Stimulated activated naive CD8-positive, alpha-beta T cell treated with anti-CD3 and anti-CD28 coated beads, Interleukin-15, Interleukin-2, amounts not matched to agents 100 ng/mL and 50 ng/mL, for 24 hours (primary cell): ENCODE data around the gene KLHL7.
"Not testable (repeated sequence)": the region's sequence is repeated elsewhere in the genome, so short reads cannot be mapped to it uniquely, and the experiment has no call there.

Experiments used
- H3K27ac Mint-ChIP-seq: one replicate; pipeline ENCODE4 v1.8.0; 2021; ENCODE audit warnings: mild to moderate bottlenecking, mixed read lengths
- H3K27me3 Mint-ChIP-seq: one replicate; pipeline ENCODE4 v1.8.0; 2021; ENCODE audit warnings: mixed read lengths
- H3K36me3 Mint-ChIP-seq: one replicate; pipeline ENCODE4 v1.8.0; 2021; ENCODE audit warnings: low read depth, mixed read lengths
- H3K4me1 Mint-ChIP-seq: one replicate; pipeline ENCODE4 v1.8.0; 2021; ENCODE audit warnings: low read depth, mixed read lengths
- H3K4me3 Mint-ChIP-seq: one replicate; pipeline ENCODE4 v1.8.0; 2021; ENCODE audit warnings: mild to moderate bottlenecking, mixed read lengths
- H3K9me3 Mint-ChIP-seq: one replicate; pipeline ENCODE4 v1.8.0; 2021; ENCODE audit warnings: mixed read lengths

Gene KLHL7

DNA sequence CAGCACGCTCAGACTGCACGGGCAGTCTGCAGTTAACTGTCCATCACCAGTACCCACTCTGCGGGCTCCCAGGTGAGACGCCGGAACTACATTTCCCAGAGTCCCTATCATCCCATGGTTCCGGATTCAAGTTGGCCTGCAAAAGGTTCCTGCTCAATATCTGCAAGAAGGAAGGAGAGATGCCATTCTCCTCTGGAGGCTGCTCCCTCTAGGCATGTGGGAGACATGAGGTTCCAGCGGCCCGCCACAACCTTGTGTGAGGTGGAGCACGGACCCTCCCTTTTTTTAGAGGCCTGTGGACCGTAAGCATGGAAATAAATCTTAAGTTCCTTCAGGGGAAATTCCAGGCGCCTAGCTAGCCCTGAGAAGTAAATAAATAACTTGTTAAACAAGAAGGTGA, 106.0 kb downstream of the KLHL7 start:
- no peak overlapping the region for H3K27ac Mint-ChIP-seq
- H3K4me3 Mint-ChIP-seq, result no peak overlapping the region
- peaks cover 25% of the 10 kb centered on the region for H3K27me3 Mint-ChIP-seq
- H3K4me1 Mint-ChIP-seq, result peaks cover 1% of the 10 kb centered on the region
- H3K36me3 Mint-ChIP-seq, result no peaks in the 10 kb centered on the region
- no peaks in the 10 kb centered on the region for H3K9me3 Mint-ChIP-seq

DNA sequence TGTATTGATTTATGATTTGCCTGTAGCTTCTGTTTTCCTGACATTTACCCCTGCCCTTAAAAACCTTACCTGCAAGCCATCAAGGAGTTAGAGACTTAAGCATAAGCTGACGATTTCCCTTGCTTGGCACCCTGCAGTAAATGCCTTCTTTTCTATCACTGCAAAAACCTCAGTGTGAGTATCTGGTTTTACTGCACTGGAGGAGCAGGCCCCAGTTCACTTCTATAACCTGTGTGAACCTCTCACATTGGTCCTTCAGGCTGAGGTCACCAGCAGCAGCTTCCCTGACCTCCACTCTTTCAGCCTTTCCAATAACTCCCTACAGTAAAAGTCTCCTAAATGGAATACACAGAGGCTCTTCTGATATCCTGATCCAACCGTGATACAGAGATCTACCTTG, 106.8 kb downstream of the KLHL7 start:
- Mint-ChIP-seq H3K27ac (no peak overlapping the region), H3K4me1 (no peaks in the 10 kb centered on the region), H3K27me3 (peaks cover 17% of the 10 kb centered on the region), H3K36me3 (no peaks in the 10 kb centered on the region), H3K4me3 (no peak overlapping the region), H3K9me3 (no peaks in the 10 kb centered on the region)

DNA sequence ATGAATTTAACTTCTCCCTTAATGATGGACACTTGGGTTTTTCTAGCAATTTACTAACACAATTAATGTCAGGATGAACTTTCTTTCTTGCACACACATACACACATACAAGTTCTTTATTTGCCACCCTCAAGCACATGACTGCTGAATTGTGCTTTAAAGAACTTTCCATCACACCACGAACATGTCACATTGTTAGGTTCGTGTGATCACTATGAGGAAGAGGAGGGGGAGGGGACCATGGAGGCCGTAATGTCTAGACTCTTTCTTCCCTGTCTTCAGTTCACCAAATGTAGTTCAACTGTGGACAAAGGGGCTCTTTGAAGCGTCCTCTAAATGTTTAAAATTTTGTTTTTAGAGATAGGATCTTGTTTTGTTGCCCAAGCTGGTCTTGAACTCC, 107.3 kb downstream of the KLHL7 start:
- H3K4me1 Mint-ChIP-seq, result no peaks in the 10 kb centered on the region

DNA sequence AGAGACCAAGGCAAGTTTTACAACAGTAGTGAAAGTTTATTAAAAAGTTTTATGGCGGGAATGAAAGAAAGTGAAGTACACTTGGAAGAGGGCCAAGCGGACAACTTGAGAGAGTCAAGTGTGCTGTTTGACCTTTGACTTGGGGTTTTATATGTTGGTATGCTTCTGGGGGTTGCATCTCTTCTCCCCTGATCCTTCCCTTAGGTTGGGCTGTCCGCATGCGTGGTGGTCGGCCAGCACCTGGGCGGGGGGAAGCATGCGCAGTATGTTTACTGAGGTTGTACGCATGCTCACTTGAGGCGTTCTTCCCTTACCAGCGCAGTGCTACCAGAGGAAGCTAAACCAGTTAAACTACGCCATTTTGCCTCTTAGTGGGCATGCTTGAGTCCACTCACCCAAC, 108.2 kb downstream of the KLHL7 start:
- Mint-ChIP-seq H3K9me3 (no peaks in the 10 kb centered on the region), H3K27me3 (peaks cover 11% of the 10 kb centered on the region), H3K4me1 (no peaks in the 10 kb centered on the region), H3K36me3 (no peaks in the 10 kb centered on the region), H3K27ac (no peak overlapping the region), H3K4me3 (no peak overlapping the region)

More for the DNA sequence above, 107.3 kb downstream of the KLHL7 start:
- Mint-ChIP-seq H3K27me3 (peaks cover 15% of the 10 kb centered on the region), H3K27ac (no peak overlapping the region), H3K9me3 (no peaks in the 10 kb centered on the region), H3K4me3 (no peak overlapping the region), H3K36me3 (no peaks in the 10 kb centered on the region)

DNA sequence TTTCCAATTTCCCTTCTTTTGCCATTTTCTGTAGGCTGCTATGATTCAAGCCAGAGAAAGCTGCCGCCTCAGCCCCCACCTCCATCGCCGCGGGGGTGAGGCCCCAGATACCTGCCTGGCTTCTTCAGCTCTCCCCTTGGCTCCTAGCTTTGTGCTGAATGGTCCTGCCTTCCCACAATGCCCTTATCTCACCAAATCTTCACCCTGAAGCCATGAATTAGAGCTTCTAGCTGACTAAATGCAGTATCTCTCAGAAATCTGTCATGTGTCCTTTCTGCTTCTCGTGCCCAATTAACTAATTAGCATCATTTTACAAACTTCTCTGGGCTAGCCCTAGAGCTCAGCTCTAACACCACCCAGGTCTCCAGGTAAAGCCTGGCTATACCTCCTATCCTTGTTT, 108.8 kb downstream of the KLHL7 start:
- Mint-ChIP-seq H3K36me3 (no peaks in the 10 kb centered on the region), H3K27ac (no peak overlapping the region), H3K4me3 (no peak overlapping the region), H3K9me3 (no peaks in the 10 kb centered on the region), H3K4me1 (no peaks in the 10 kb centered on the region), H3K27me3 (peaks cover 11% of the 10 kb centered on the region)

DNA sequence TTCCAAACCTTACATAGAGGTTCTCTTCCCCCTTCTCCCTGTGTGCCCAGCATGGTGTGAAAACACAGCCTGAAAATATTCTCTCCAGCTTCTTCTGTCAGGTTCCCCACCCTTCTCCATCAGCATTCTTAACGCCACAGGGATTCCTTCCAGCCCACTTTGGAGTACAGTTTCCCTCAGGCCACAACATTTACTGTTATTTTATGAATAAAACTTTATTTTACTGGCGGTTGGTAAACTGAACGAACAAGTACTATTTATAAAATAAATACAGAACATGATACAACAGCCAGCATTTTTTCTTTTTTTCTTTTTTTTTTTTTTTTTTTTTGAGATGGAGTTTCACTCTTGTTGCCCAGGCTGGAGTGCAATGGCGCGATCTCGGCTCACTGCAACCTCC, 109.4 kb downstream of the KLHL7 start:
- Mint-ChIP-seq H3K36me3 (no peaks in the 10 kb centered on the region), H3K9me3 (no peaks in the 10 kb centered on the region), H3K4me1 (no peaks in the 10 kb centered on the region), H3K27ac (no peak overlapping the region), H3K4me3 (no peak overlapping the region), H3K27me3 (peaks cover 11% of the 10 kb centered on the region)

DNA sequence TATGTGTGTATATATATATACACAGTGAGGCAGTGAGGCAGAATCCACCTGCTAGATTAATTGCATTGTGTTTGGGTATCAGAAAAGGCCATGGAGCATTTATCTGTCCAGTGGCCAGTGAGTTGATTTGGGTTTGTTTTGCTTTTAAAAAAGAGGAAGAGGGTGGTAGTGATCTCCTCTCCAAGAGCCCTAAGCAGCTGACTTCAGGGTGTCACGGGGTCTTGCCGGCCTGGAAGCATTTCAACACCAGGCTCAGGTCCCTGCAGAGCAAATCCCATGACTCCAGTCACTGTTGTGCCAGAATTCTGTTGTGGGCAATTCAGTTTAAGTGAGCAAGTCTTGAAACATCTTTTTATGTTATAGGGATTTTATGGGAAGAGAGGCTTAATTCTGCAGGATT, 110.4 kb downstream of the KLHL7 start:
- Mint-ChIP-seq H3K36me3 (no peaks in the 10 kb centered on the region), H3K27me3 (peaks cover 5% of the 10 kb centered on the region), H3K4me3 (no peak overlapping the region), H3K9me3 (no peaks in the 10 kb centered on the region), H3K27ac (no peak overlapping the region), H3K4me1 (no peaks in the 10 kb centered on the region)

DNA sequence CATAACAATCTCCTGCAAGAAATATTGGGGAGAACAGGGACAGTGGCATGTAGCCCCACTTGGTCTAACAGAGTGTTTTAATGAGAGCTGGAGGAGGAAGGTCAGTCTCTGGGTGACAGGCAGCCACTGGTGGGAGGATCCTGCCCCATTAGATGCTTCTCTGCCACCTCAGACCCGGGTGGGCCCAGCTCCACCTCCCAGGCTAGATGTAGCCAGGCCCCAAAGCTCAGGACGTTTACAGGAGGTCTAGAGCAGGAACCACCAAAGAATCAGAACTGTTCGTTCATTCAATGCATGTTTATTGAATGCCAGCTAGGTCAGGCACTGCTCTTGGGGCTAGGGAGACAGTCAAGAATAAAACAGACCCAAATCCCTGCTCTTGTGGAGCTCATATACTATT, 112.6 kb downstream of the KLHL7 start:
- Mint-ChIP-seq H3K9me3 (no peaks in the 10 kb centered on the region), H3K4me1 (no peaks in the 10 kb centered on the region), H3K4me3 (no peak overlapping the region), H3K27ac (no peak overlapping the region), H3K36me3 (no peaks in the 10 kb centered on the region), H3K27me3 (peaks cover 4% of the 10 kb centered on the region)

DNA sequence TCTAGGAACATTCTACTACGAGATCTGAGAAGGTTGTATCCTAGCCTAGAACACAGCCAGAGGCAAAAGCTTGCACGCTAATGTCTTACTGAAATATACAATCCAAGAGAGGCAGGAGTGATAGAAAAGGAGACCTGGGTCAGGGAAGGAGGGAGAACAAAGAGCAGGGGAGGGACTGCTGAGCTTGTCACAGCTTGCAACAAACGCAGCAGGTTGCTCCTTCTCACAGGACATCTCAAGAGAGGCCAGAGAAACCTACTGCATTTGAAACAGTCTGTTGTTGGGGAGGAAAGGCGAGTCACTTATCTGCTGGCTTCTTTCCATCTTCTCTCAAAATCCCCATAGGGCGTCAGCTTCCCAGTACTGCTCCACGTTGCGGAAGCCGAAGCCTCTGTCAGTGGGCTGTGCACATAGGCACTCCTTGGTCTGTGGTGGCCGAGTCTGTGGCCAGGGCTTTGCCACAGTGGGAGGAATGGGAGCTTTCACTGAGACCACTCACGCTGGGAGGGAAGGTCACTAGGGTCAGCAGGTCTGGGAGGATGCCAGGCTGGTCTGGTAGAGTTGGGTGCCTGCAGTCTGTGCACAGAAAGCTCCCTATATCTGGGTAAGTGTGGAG, 115.2 kb downstream of the KLHL7 start:
- no peaks in the 10 kb centered on the region for H3K36me3 Mint-ChIP-seq
- H3K4me3 Mint-ChIP-seq, result no peak overlapping the region
- no peaks in the 10 kb centered on the region for H3K9me3 Mint-ChIP-seq
- H3K4me1 Mint-ChIP-seq, result no peaks in the 10 kb centered on the region
- H3K27ac Mint-ChIP-seq, result no peak overlapping the region
- H3K27me3 Mint-ChIP-seq, result peaks cover 10% of the 10 kb centered on the region

DNA sequence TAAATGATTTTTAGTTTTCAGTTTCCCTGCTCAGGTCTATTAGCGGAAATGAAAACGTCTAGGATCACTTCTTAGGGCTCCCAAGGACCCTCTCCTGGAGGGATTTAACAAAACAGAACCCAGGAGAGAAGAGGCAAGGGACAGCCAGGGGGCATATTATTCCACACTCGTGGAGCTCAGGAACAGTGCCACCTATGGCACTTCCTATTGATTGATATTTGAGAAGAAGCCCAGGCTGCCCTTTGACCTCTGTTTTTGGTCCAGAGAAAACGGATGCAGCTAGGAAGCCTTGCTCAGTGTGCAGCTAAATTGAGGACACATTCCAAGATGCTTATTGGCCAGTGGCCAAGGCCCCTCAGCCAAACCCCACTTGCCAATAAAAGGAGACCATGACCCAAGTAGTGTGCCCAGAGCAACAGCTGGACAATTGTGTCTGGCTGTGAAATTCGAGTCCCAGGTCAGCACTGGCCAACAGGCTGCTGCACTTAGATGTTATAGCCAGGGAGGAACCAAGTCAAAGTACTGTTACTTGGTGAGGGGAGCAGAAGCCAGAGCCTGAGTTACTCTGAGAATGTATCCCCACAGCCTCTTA, 117.0 kb downstream of the KLHL7 start:
- no peaks in the 10 kb centered on the region for H3K9me3 Mint-ChIP-seq

DNA sequence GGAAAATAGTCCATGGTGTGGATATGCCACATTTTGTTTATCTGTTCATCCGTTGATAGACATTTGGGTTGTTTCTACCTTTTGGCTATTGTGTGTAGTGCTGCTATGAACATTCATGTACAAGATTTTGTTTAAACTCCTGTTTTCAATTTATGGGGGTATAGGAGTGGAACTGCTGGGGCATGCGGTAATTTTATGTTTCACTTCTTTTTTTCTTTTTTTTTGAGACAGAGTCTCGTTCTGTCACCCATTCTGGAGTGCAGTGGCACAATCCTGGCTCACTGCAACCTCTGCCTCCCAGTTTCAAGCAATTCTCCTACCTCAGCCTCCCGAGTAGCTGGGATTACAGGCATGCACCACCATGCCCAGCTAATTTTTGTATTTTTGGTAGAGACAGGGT, 118.8 kb downstream of the KLHL7 start:
- not testable (repeated sequence) for H3K4me3 Mint-ChIP-seq, H3K36me3 Mint-ChIP-seq, H3K4me1 Mint-ChIP-seq, H3K27ac Mint-ChIP-seq, H3K9me3 Mint-ChIP-seq
- peaks cover 13% of the 10 kb centered on the region for H3K27me3 Mint-ChIP-seq

More for the DNA sequence above, 117.0 kb downstream of the KLHL7 start:
- Mint-ChIP-seq H3K4me1 (no peaks in the 10 kb centered on the region), H3K4me3 (no peak overlapping the region), H3K27ac (no peak overlapping the region), H3K36me3 (no peaks in the 10 kb centered on the region), H3K27me3 (peaks cover 13% of the 10 kb centered on the region)

DNA sequence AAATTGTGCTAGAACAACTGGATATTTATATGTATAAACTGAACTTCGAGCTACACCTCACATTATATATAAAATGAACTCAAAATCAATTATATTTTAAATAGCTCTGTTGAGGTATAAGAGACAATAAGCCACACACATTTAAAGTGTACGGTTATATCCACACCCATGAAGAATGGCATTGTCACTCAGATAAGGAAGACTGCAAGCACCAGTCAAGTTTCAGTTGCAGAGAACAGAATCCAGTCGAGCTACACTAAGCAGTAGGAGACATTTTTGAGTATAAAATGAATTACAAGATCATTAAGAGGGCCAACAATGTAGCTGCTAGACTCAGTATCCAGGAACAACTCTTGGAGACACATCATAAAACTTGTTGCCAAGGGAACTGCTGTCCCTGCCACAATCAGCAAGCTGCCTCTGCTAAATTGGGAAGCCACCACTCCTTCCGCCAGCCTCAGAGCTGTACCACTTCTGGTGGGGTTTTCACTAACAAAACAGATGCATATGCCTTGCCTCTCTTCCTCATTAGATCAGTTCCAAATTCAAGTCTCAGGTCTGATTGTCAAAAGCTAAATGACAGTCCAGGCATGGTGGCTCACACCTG, 121.4 kb downstream of the KLHL7 start:
- Mint-ChIP-seq H3K4me1 (no peaks in the 10 kb centered on the region), H3K36me3 (no peaks in the 10 kb centered on the region), H3K9me3 (peaks cover 5% of the 10 kb centered on the region), H3K27me3 (peaks cover 13% of the 10 kb centered on the region), H3K4me3 (no peak overlapping the region), H3K27ac (no peak overlapping the region)
